Cerebellar cortex (tissue), 1 donor: ENCODE data around the gene PCGF2.

Experiments used
- DNase-seq: peaks from one replicate; pipeline ENCODE4 v3.0.0-alpha.2; 2015; ENCODE audit warnings: low spot score

Gene PCGF2

DNA sequence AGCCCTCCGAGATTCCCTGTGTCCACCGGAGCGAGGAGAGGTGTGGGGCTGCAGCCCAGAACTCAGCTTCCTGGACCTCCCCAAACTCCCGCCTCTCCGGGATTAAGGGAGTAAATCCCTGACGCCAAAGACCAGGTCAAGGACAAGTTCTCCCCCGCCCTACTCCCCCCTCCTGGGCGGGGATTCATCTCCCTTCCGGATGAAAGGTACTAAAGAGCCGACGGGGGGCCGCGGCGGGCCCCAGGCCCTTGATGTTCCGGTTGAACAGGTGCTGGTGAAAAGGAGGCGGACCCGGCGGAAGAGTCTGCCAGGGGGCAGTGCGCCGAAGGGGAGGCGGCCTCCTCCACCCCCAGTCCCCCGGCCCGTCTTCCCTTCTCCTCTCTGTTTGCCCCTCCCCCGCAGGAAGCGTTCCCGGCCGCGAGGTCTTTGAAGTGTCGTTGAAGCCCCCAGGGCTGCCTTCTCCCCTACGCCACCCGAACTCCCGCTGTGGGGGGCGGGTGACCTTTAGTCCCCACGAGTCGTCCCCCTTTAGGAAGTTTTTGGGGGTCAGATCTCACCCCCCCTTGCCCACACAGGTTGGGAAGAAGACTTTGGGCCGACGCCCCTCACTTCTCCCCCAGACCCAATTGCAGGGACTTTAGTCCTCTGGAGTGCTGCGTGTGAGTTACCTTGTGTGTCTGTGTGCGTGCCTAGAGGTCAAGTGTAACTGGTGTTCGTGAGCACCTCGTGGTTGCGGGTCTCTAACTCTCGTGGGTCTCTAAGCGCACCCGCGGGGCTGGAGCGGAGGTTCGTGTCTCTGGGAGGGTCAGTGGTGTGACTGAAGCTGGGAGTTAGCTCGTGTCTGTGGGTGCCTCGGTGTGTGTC lies 44.2 kb downstream of the PCGF2 start:
- no peak for DNase-seq

DNA sequence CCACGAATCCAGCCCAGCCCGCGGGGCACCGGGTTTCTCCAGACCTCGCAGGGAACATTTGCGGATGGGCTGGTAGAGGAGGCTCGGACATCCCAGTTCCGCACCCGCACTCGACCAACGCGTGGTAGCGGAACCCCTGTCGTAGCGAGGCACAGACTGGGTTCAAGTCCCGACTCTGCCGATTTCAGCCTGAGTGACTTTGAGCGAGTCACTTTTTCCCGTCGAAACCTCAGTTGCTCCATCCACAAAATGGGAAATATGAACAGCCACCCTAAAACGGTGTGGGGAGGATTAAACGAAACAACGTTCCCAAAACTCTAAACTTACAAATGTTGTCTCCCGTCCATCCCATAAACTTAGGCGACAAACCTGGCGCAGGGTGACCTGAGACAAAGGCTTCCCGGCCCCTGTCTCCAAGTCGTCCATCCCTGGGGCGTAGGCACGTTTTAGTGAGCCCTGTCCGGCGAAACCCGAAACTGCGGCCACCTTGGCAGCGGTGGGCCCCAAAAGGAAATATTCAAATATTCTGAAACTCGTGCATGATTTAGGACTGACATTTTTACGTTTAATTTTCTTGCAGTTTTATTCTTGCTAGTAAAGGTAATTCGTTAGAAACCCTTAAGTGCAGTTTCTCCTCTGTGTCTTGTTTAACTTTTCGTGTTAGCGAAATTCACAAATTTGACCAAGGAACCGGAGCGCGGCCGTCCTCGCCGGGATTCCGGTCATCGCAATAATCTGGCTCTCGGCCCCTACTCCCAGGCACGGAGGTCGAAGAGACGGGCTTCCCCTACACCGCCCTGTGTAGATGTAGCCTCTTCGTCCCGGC lies 45.0 kb downstream of the PCGF2 start:
- no peak for DNase-seq

- peak; percentile 83 for DNase-seq
Observed at GRCh38 chr17:38702166-38702915, 45.8 kb downstream of the PCGF2 start.

DNA sequence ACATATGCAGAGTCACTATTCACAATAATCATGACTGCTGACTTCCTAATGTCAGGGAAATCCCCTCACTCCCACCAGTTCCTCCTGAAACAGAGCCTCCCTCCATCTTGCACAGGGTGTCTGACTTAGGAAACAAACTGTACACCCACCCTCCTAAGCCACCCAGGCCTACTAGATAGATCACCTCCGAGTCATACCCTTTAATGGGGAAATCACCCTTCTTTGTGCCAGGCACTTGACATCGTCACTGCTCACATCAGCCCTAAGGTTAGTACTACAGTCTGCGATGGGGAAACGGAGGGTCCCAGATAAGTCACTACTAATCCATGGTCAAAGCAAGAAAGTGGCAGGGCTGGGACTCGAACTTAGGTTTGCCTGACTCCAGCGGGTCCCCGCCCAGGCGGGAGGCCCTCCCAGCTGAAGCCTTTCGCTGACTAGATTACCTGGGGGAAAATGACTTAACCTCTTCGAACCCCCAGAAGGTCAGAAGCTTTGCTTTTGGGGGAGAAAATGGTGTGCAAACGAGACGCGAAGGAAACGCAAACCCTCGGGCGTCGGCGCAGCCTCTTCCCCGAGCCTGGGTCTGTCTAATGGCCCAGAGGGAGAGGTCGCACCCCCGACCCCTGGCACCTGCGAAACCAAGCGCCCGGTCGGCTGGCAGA lies 46.5 kb downstream of the PCGF2 start:
- DNase-seq, result peak; percentile 55

DNA sequence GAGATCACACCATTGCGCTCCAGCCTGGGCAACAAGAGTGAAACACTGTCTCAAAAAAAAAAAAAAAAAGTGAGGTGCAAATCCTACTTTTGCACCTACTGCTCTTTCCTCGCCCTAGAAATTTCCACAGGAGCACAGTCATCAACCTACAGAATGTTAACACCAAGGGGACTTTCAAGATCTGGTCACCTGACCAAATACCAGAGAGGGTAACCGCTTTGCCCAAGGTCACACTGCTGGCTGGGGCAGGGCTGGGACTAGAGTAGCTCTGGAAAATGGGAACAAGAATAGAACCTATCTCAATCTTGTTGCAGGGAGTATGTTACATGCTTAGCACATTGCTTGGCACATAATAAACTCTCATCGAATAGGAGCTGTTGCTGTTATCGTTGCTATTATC lies 49.4 kb downstream of the PCGF2 start:
- no peak for DNase-seq

DNA sequence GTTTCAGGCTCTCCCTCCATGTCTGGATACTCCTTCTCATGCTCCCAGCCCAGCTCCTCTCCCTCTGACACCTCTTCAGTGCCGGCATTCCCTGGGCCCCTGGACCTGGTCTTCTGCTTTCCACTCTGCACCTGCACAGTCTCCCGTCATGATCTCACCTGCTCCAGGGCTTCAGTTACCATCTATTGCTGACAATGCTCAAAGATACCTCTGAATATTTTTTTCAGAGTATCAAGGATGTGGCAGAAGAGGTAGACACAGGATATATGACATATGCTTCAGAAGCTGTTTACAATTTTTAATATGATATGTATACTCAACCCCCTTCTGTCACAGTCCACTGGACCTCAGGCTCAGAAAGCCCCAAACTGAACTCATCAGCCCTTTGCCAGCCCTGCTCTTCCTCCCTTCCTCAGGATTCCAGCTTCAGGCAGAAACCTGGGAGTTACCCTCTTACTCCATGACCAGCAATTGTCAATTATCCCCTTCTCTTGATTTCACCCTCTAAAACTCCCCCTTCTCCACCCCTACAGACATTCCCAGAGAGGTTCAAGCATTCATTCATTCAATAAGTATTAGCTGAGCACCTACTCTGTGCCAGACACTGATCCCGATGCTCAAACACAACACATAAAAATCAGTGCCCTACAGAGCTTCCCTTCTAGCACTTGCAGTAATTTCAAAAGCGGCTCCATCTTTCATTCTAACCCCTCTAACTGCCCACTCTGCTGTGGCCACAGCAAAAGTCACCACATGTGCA lies 50.9 kb downstream of the PCGF2 start:
- no peak for DNase-seq

DNA sequence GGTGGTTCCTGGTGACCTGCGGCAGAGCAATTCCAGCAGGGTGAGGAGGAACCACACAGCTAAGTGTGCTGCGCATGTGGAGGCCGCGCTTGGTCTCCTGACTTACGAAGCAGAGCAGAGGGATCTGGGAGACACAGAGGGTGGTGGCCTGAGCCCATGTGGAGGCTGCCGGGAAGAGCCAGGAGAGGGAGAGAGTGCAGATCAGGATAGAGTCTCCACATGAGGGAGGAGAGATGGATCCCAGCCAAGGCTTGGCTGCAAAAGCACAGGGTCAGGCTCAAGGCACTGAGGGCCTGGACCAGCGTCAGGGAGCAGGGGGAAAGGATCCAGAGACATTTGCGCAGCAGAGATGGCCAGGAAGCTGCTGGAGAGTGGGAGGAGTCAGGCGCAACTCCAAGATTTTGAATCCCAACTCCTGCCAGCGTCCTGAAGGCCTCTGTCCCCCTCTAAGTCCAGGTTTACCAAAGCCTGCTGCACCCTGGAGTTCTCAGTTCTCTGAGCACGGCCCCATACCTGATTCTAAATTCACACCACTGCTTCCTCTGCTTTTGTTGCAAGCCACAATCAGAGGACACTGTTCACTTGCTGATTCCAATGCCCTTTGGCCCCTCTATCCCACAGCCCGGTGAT lies 54.3 kb downstream of the PCGF2 start:
- peak; percentile 76 for DNase-seq

- no peak for DNase-seq
Observed at GRCh38 chr17:38691154-38691553, 57.0 kb downstream of the PCGF2 start.

DNA sequence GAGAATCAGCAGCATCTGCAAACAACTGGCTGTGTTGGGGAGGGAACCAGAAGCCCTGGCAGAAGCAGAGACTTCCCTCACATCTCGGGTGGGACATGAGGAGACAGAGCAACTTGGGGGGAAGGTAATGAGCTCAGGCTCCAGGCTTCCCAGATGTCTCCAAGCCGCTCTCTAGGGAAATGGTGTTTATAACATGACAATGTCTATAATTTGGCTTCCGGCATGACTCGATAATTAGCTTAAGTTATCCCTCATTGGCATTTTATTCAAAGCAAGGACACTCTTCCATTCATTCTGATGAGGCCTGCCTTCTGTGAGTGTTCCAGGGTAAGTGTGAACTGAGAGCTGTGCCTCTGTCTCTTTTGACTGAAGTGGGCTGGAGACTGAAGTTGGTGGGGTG lies 57.8 kb downstream of the PCGF2 start:
- DNase-seq, result no peak

GRCh38 chr17:38687286-38687685 lies 60.9 kb downstream of the PCGF2 start:
- no peak for DNase-seq

DNA sequence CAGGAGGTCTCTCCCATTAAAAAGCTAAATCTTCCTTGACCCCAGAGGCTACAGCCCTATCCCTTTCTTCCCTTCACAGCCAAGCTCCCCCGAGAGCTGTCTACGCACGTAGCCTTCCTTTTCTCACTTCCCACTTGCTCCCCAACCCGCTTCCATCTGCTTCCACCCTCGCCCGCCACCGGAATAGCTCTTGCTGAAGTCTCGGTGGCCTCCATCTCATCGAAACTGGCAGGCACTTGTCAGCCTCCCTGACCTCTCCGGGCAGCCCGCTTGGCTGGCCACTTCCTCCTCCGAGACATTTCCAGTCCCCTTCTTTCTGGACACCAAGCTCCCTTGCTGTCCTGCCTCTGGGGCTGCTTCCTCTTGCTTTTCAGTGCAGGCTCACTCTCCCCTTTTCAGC lies 62.6 kb downstream of the PCGF2 start:
- DNase-seq, result no peak
